IMR-90 (cell line): ENCODE data around the gene OSBP2. TPM values are rescaled to one million over a fixed set of nuclear protein-coding genes. Genes with fewer than 3 reads are reported as not detected.

Experiments used
- ATAC-seq: fragments of 200-7000 bp; cut with Tn5 transposase; 2 replicates; pipeline ENCODE4 v1.9.1; 2020; ENCODE audit warnings: low read depth, mild to moderate bottlenecking, moderate library complexity
- BruUV-seq: library from RNA; stranded (reverse); fragments of 400-500 nt; replicated peaks from 2 replicates; lab custom pipeline; 2021; lab: Mats Ljungman, UMichigan
- CTCF ChIA-PET: fragments of 300-600 bp; formaldehyde crosslinking; extraction: SDS; loops from one replicate; lab custom pipeline; 2021; ENCODE audit warnings: antibody characterized with exemption; lab: Yijun Ruan, JAX
- POLR2A ChIA-PET: fragments of 300-600 bp; sonication (Branson Sonifier 250); formaldehyde crosslinking; loops from one replicate; lab custom pipeline; 2022; ENCODE audit warnings: antibody characterized with exemption; ENCODE audit not compliant: unreplicated experiment; lab: Charles Lee
- DNase-seq: peaks from one replicate; pipeline ENCODE4 v3.0.0; 2013
- H2AFZ ChIP-seq: replicated peaks from 2 replicates; pipeline ENCODE3; 2013; ENCODE audit warnings: low read length, mild to moderate bottlenecking; ENCODE audit not compliant: poor library complexity
- H2AK5ac ChIP-seq: 2 replicates; pipeline ENCODE4 v1.6.1; 2013; ENCODE audit warnings: low read depth, low read length, inconsistent platforms
- H2AK9ac ChIP-seq: replicated peaks from 2 replicates; pipeline ENCODE3; 2013; ENCODE audit warnings: mild to moderate bottlenecking, low read depth, low read length, moderate library complexity; ENCODE audit not compliant: poor library complexity
- H2BK120ac ChIP-seq: 2 replicates; pipeline ENCODE4 v1.6.1; 2013; ENCODE audit warnings: low read depth, low read length, inconsistent platforms
- H2BK15ac ChIP-seq: 3 replicates; pipeline ENCODE4 v1.6.1; 2013; ENCODE audit warnings: low read depth, low read length, inconsistent platforms
- H2BK20ac ChIP-seq: 2 replicates; pipeline ENCODE4 v1.6.1; 2013; ENCODE audit warnings: low read depth, mild to moderate bottlenecking, inconsistent platforms, low read length, moderate library complexity
- H2BK5ac ChIP-seq: 2 replicates; pipeline ENCODE4 v1.6.1; 2013; ENCODE audit warnings: mild to moderate bottlenecking, low read depth, low read length, inconsistent platforms; ENCODE audit not compliant: poor library complexity, severe bottlenecking
- H3K14ac ChIP-seq: replicated peaks from 2 replicates; pipeline ENCODE4 v1.6.1; 2013; ENCODE audit warnings: low read depth, low read length, inconsistent platforms
- H3K18ac ChIP-seq: 2 replicates; pipeline ENCODE4 v1.6.1; 2013; ENCODE audit warnings: low read depth, low read length, control low read depth
- H3K23ac ChIP-seq: 2 replicates; pipeline ENCODE4 v1.6.1; 2013; ENCODE audit warnings: low read depth, low read length, inconsistent platforms
- H3K27ac ChIP-seq: 2 replicates; pipeline ENCODE4 v1.5.1; 2013; ENCODE audit warnings: mild to moderate bottlenecking, control low read depth, low read length; ENCODE audit not compliant: insufficient read depth
- H3K27me3 ChIP-seq: 2 replicates; pipeline ENCODE4 v1.6.1; 2013; ENCODE audit warnings: low read length; ENCODE audit not compliant: control insufficient read depth, insufficient read depth
- H3K36me3 ChIP-seq: 2 replicates; pipeline ENCODE4 v1.6.1; 2013; ENCODE audit warnings: low read length, mixed read lengths; ENCODE audit not compliant: control insufficient read depth, insufficient read depth
- H3K4ac ChIP-seq: 2 replicates; pipeline ENCODE4 v1.6.1; 2013; ENCODE audit warnings: low read depth, low read length, inconsistent platforms
- H3K4me1 ChIP-seq: 2 replicates; pipeline ENCODE4 v1.6.1; 2013; ENCODE audit warnings: low read length, mixed read lengths; ENCODE audit not compliant: control insufficient read depth, insufficient read depth
- H3K4me2 ChIP-seq: 2 replicates; pipeline ENCODE4 v1.6.1; 2013; ENCODE audit warnings: low read depth, mild to moderate bottlenecking, control low read depth, low read length, moderate library complexity
- H3K4me3 ChIP-seq: 2 replicates; pipeline ENCODE4 v1.5.1; 2013; ENCODE audit warnings: low read depth, mild to moderate bottlenecking, control low read depth, low read length, moderate library complexity; ENCODE audit not compliant: insufficient read depth
- H3K56ac ChIP-seq: 2 replicates; pipeline ENCODE4 v1.6.1; 2013; ENCODE audit warnings: low read length, inconsistent platforms; ENCODE audit not compliant: insufficient read depth; ENCODE audit errors: extremely low read depth
- H3K79me1 ChIP-seq, 2 experiments: 2 replicates each; pipeline ENCODE4 v1.6.1; 2013; ENCODE audit warnings: low read length in 2 of 2, inconsistent platforms in 1 of 2, low read depth in 1 of 2
- H3K9ac ChIP-seq: 2 replicates; pipeline ENCODE4 v1.6.1; 2013; ENCODE audit warnings: low read depth, low read length, control low read depth
- H3K9me1 ChIP-seq: 2 replicates; pipeline ENCODE4 v1.6.1; 2013; ENCODE audit warnings: low read length, inconsistent platforms; ENCODE audit not compliant: insufficient read depth
- H3K9me3 ChIP-seq: 2 replicates; pipeline ENCODE4 v1.6.1; 2013; ENCODE audit warnings: low read length; ENCODE audit not compliant: control insufficient read depth, insufficient read depth
- H4K20me1 ChIP-seq: 2 replicates; pipeline ENCODE4 v1.6.1; 2013; ENCODE audit warnings: low read length, inconsistent platforms; ENCODE audit not compliant: insufficient read depth
- H4K5ac ChIP-seq: 2 replicates; pipeline ENCODE4 v1.6.1; 2013; ENCODE audit warnings: mild to moderate bottlenecking, low read depth, low read length, control low read depth
- H4K8ac ChIP-seq, 2 experiments: 2 replicates each; pipeline ENCODE4 v1.6.1; 2013; ENCODE audit warnings: low read depth in 2 of 2, low read length in 2 of 2, control low read depth in 1 of 2, inconsistent platforms in 1 of 2
- H4K91ac ChIP-seq: 2 replicates; pipeline ENCODE4 v1.6.1; 2013; ENCODE audit warnings: low read depth, low read length, inconsistent platforms; ENCODE audit not compliant: insufficient read depth
- BHLHE40 ChIP-seq: fragments of 150-350 bp; IDR thresholded peaks from 2 replicates; pipeline ENCODE4 v1.6.1; 2016; ENCODE audit warnings: mild to moderate bottlenecking, low read depth, low read length
- FOS ChIP-seq: fragments of 150-350 bp; IDR thresholded peaks from 2 replicates; pipeline ENCODE4 v1.6.1; 2016; ENCODE audit warnings: low read depth, low read length
- POLR2A ChIP-seq: IDR thresholded peaks from 2 replicates; pipeline ENCODE4 v1.6.1; 2012; ENCODE audit warnings: mild to moderate bottlenecking, low read depth, low read length
- RAD21 ChIP-seq: IDR thresholded peaks from 2 replicates; pipeline ENCODE4 v1.6.1; 2012; ENCODE audit warnings: low read length, improper control_type of control experiment
- WGBS, 2 experiments: methylation state at CpG; one replicate each; pipeline versions ENCODE4 v1.1.5 to v1.1.7; 2013; ENCODE audit warnings: missing lambda C conversion rate in 2 of 2; ENCODE audit not compliant: insufficient read length in 1 of 2; ENCODE audit errors: extremely low coverage in 2 of 2; 5-methylcytosine and 5-hydroxymethylcytosine counted together
- dilution Hi-C: fragments of 300-500 bp; cut with HindIII; formaldehyde crosslinking; loops from one replicate; pipeline ENCODE4 v1.14.3; 2018; ENCODE audit warnings: low sequenced_read_pairs; ENCODE audit not compliant: unreplicated experiment
- in situ Hi-C: fragments of 300-500 bp; cut with MboI; formaldehyde crosslinking; loops from 3 replicates; pipeline ENCODE4 v1.14.3; 2019; ENCODE audit warnings: low sequenced_read_pairs, inconsistent platforms, mixed read lengths
- intact Hi-C: fragments of 100-400 bp; cut with micrococcal nuclease; formaldehyde crosslinking; loops from 2 replicates; pipeline ENCODE4 v1.10.0; 2022
- polyA plus RNA-seq, 3 experiments: library from polyadenylated mRNA; depleted of rRNA; stranded (reverse); fragments of >200 nt; gene quantifications; 2 replicates each; pipeline ENCODE4 v1.2.3, GENCODE V29; 2012; ENCODE audit warnings: low replicate concordance in 1 of 3
- total RNA-seq: library from RNA; depleted of rRNA; stranded (reverse); fragments of >200 nt; gene quantifications from 2 replicates; pipeline ENCODE4 v1.2.3, GENCODE V29; 2012

The OSBP2 gene
- total and polyA plus RNA-seq, 2 of the 4 experiments (the other 2 are of a cell fraction) = 1.8 to 2.2 TPM

DNA sequence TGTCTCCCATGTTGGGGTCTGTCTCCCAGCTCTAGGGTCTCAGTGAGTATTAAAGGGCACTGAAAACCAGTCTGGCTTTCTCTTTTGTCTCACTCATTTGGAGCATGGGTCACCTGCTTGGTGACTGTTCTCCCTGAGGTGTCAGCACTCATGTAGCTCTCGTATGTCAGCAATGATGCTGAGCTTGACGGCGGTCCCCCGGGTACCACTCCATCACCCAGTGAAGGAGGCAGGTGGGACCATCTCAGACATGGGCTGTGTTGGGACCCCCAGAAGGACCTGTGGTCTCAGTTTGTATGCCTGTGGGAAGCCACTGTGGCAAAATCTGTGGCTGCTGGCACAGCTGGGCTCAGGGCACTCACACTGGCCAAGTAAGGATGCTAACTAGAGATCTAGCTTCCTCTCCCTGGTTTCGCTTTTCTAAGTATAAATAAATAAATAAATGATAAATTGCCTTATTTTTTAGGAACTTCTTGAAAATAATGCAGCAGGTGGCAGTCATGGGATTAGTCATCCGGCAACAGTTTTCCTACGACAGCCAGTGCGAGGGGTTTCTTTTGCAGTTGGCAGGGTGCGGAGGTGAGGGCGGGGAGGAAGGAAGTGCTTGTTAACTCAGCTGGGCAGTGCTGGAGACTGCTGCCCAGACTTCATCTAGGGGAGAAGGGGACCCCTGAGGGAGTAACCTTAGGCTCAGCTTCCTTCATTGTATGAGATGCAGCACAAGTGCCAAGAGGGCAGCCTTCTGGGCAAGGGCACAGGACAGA lies 48.8 kb downstream of the OSBP2 start:
- TF ChIP-seq POLR2A = no peak
- no peak for TF ChIP-seq BHLHE40
- no peak for TF ChIP-seq RAD21
- TF ChIP-seq FOS = no peak
- Histone ChIP-seq H3K9ac (no peak overlapping the region), H3K4me2 (no peak overlapping the region), H4K91ac (no peak overlapping the region), H2BK20ac (no peak overlapping the region), H3K14ac (no peak overlapping the region), H3K27me3 (no peaks in the 10 kb centered on the region), H4K5ac (no peak overlapping the region), H3K9me3 (no peaks in the 10 kb centered on the region), H4K8ac (no peak overlapping the region), H3K79me1 (no peaks in the 10 kb centered on the region), H2AK9ac (no peak overlapping the region), H3K9me1 (no peaks in the 10 kb centered on the region), H3K4me3 (no peak overlapping the region), H2AFZ (no peak overlapping the region), H3K4ac (no peak overlapping the region), H2AK5ac (no peak overlapping the region), H2BK15ac (no peak overlapping the region), H3K23ac (no peak overlapping the region), H3K56ac (no peak overlapping the region), H2BK120ac (no peak overlapping the region), H2BK5ac (no peak overlapping the region), H3K36me3 (no peaks in the 10 kb centered on the region), H3K27ac (no peak overlapping the region), H3K4me1 (peaks cover 4% of the 10 kb centered on the region), H4K20me1 (no peaks in the 10 kb centered on the region), H3K18ac (no peak overlapping the region)
- dilution Hi-C loops = no loop called here
- 93% methylated on average over 7 of the region's 10 CpGs; no CpG with 5 or more reads in 1 of the 2 experiments for WGBS, 2 experiments
- no peak for DNase-seq
- POLR2A ChIA-PET = no interaction called here
- BruUV-seq = no TSS peak
- no peak for ATAC-seq
- intact Hi-C loops = no loop called here
- in situ Hi-C loops = no loop called here
- CTCF ChIA-PET = interaction anchor here (1.1 kb wide), 1 partner anchor 13 kb away, joined by 4 read pairs; no protein-coding TSS in a partner anchor
